Stimulated activated CD8-positive, alpha-beta memory T cell treated with anti-CD3 and anti-CD28 coated beads, Interleukin-7, amount 100 ng/mL, for 48 hours (primary cell): ENCODE measurements around the gene C19orf38.
"Not testable (repeated sequence)": the region's sequence is repeated elsewhere in the genome, so short reads cannot be mapped to it uniquely, and the experiment has no call there.

Source experiments
- DNase-seq, 2 donors: peaks; one replicate each; pipeline ENCODE4 v3.0.0-alpha.2; 2020; ENCODE audit warnings: low read depth in 1 of 2; ENCODE audit errors: extremely low read depth in 1 of 2

The C19orf38 gene

GRCh38 chr19:10842788-10843187 is 5.4 kb upstream of the C19orf38 start:
- DNase-seq, result no peak

GRCh38 chr19:10846500-10847202 is 1.6 kb upstream of the C19orf38 start:
- DNase-seq, result no peak

GRCh38 chr19:10850631-10851030 is 2.4 kb downstream of the C19orf38 start:
- no peak for DNase-seq

GRCh38 chr19:10852098-10852800 is 4.0 kb downstream of the C19orf38 start:
- DNase-seq, result no peak

- DNase-seq, result no peak
These were observed 4.7 kb downstream of the C19orf38 start for GRCh38 chr19:10852941-10853340.

- DNase-seq, result no peak
These were observed 6.3 kb downstream of the C19orf38 start for GRCh38 chr19:10854350-10855089.

- DNase-seq, result no peak
These were observed 7.8 kb downstream of the C19orf38 start for GRCh38 chr19:10855879-10856522.

- not testable (repeated sequence) for DNase-seq
These were observed 8.7 kb downstream of the C19orf38 start for GRCh38 chr19:10856899-10857298.

- DNase-seq, result peak in 1 of 2 donors; percentile 25
These were observed 10.1 kb downstream of the C19orf38 start for GRCh38 chr19:10858204-10858828.

- DNase-seq, result no peak
These were observed 13.0 kb downstream of the C19orf38 start for GRCh38 chr19:10861103-10861651.

GRCh38 chr19:10862561-10863106 is 14.4 kb downstream of the C19orf38 start:
- no peak for DNase-seq

- no peak for DNase-seq
These were observed 15.0 kb downstream of the C19orf38 start for GRCh38 chr19:10863107-10863717.

GRCh38 chr19:10864538-10864899 is 16.3 kb downstream of the C19orf38 start:
- DNase-seq, result peak; percentile 61 to 68

- DNase-seq, result no peak
These were observed 18.3 kb downstream of the C19orf38 start for GRCh38 chr19:10866495-10866894.

- DNase-seq, result no peak
These were observed 20.8 kb downstream of the C19orf38 start for GRCh38 chr19:10868872-10869547.

GRCh38 chr19:10869872-10870311 is 21.7 kb downstream of the C19orf38 start:
- not testable (repeated sequence) for DNase-seq

- no peak for DNase-seq
These were observed 22.3 kb downstream of the C19orf38 start for GRCh38 chr19:10870501-10870954.

GRCh38 chr19:10870955-10871603 is 22.9 kb downstream of the C19orf38 start, which contains the start of gene CARM1:
CARM1 (plus strand) TSS chr19:10871553; CDS start chr19:10871703, 150 bp downstream.
- peak; percentile 97 to 99 for DNase-seq
